Measurements from ENCODE around the gene SIL1.

DNA sequence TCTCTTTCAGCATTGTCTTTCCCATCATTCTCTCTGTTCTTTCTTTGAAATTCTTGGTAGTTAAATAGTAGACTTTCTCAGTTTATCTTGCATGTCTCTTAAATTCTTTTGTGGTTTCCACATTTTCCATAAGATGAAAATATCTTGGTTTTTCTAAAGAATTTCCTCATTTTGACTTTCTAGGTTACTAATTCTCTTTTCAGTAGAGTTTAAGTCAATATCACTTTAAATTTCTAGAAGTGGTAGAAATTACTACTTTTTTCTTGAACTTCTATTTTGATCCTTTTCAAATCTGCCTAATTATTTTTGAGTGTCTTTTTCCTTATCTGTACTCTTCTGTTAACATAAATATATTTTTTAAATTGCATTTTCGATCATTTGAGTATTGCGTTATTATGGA lies 299.4 kb downstream of the SIL1 start:
- TF ChIP-seq TCF7 (CRISPR knock-in tag; IDR thresholded peaks at IDR 0.05; ENCODE audit: low read depth) (no peak), ZNF317 (CRISPR knock-in tag; IDR thresholded peaks at IDR 0.05; ENCODE audit: borderline replicate concordance, low read depth) (no peak), ZNF121 (CRISPR knock-in tag; IDR thresholded peaks at IDR 0.05) (no peak), TEAD4 (CRISPR knock-in tag; IDR thresholded peaks at IDR 0.05) (no peak), JUN (CRISPR knock-in tag; IDR thresholded peaks at IDR 0.05) (no peak), CREB1 (CRISPR knock-in tag; IDR thresholded peaks at IDR 0.05) (no peak), TP53 (CRISPR knock-in tag; IDR thresholded peaks at IDR 0.05) (no peak), ESRRA (CRISPR knock-in tag; IDR thresholded peaks at IDR 0.05; ENCODE audit: borderline replicate concordance) (no peak), ZSCAN18 (CRISPR knock-in tag; IDR thresholded peaks at IDR 0.05) (no peak), KAT7 (CRISPR knock-in tag; IDR thresholded peaks at IDR 0.05; ENCODE audit: borderline replicate concordance) (no peak), GTF2I (CRISPR knock-in tag; conservative IDR thresholded peaks at IDR 0.05) (no peak)
- TF ChIP-seq, protein P1, sequence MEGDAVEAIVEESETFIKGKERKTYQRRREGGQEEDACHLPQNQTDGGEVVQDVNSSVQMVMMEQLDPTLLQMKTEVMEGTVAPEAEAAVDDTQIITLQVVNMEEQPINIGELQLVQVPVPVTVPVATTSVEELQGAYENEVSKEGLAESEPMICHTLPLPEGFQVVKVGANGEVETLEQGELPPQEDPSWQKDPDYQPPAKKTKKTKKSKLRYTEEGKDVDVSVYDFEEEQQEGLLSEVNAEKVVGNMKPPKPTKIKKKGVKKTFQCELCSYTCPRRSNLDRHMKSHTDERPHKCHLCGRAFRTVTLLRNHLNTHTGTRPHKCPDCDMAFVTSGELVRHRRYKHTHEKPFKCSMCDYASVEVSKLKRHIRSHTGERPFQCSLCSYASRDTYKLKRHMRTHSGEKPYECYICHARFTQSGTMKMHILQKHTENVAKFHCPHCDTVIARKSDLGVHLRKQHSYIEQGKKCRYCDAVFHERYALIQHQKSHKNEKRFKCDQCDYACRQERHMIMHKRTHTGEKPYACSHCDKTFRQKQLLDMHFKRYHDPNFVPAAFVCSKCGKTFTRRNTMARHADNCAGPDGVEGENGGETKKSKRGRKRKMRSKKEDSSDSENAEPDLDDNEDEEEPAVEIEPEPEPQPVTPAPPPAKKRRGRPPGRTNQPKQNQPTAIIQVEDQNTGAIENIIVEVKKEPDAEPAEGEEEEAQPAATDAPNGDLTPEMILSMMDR (IDR thresholded peaks at IDR 0.05) = no peak
- TF ChIP-seq, protein P2, sequence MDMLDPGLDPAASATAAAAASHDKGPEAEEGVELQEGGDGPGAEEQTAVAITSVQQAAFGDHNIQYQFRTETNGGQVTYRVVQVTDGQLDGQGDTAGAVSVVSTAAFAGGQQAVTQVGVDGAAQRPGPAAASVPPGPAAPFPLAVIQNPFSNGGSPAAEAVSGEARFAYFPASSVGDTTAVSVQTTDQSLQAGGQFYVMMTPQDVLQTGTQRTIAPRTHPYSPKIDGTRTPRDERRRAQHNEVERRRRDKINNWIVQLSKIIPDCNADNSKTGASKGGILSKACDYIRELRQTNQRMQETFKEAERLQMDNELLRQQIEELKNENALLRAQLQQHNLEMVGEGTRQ (CRISPR knock-in tag; IDR thresholded peaks at IDR 0.05) = no peak

Data from WTC11 (cell line).